ENCODE data around the gene GAS7. TPM values are rescaled to one million over a fixed set of nuclear protein-coding genes. Genes with fewer than 3 reads are reported as not detected.

Gene GAS7
- total and polyA plus RNA-seq, 10 of the 15 experiments (the other 5 are each of a cell fraction or from before 2014, with no cell fraction given) = 2.3 to 53.4 (median 24.0) TPM

DNA sequence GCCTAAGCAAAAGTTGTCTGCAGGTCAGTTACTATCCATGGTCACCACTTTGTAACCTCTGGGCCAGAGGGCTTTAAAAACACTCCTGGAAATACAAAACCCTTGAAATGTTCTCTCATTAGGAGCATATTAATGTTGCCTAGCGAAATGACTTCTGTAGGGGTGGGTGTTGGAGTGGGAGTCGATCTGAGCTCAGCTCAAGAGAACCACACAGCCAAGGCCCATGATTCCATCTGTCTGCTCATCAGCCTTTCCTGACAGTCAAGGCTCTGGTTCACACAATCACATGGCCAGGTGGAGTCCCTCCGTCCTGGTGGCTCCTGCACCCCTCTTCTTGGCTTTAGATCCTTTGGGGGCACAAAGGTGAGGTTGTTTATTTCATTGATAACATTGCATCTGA lies 320.1 kb downstream of the GAS7 start:
- Histone ChIP-seq H3K4me1 (ENCODE audit: control insufficient read depth, insufficient read depth, low read length) (no peaks in the 10 kb centered on the region), H2AFZ (ENCODE audit: control insufficient read depth, low read depth, low read length) (no peak overlapping the region), H3K27me3 (replicated peaks in 1 of 2; ENCODE audit: control insufficient read depth in 2 of 2, insufficient read depth in 2 of 2, low read length in 1 of 2) (peaks cover 0 to 1% of the 10 kb centered on the region in 2 experiments; a peak in 1 of 4 replicates), H3K9me3 (replicated peaks; ENCODE audit: control insufficient read depth, insufficient read depth, low read length) (peaks cover 1% of the 10 kb centered on the region; the same call in 1 of the 3 replicates), H4K20me1 (ENCODE audit: control insufficient read depth, insufficient read depth) (no peaks in the 10 kb centered on the region), H3K27ac (ENCODE audit: control insufficient read depth, insufficient read depth) (no peak overlapping the region), H3K4me2 (ENCODE audit: control insufficient read depth, insufficient read depth) (no peak overlapping the region), H3K79me2 (ENCODE audit: control insufficient read depth, insufficient read depth, low read length) (no peaks in the 10 kb centered on the region), H3K9ac (ENCODE audit: control insufficient read depth, insufficient read depth, low read length) (no peak overlapping the region), H3K4me3 (no peak overlapping the region), H3K36me3 (ENCODE audit: control insufficient read depth in 2 of 2, insufficient read depth in 2 of 2, low read length in 1 of 2) (no peaks in the 10 kb centered on the region)
- FAIRE-seq (no peak), ATAC-seq (no peak), DNase-seq (ENCODE audit: low read depth, low spot score) (no peak)
- no TSS peak for BruUV-seq (replicated peaks)
- CTCF ChIA-PET = no interaction called here
- TF ChIP-seq, protein P1, sequence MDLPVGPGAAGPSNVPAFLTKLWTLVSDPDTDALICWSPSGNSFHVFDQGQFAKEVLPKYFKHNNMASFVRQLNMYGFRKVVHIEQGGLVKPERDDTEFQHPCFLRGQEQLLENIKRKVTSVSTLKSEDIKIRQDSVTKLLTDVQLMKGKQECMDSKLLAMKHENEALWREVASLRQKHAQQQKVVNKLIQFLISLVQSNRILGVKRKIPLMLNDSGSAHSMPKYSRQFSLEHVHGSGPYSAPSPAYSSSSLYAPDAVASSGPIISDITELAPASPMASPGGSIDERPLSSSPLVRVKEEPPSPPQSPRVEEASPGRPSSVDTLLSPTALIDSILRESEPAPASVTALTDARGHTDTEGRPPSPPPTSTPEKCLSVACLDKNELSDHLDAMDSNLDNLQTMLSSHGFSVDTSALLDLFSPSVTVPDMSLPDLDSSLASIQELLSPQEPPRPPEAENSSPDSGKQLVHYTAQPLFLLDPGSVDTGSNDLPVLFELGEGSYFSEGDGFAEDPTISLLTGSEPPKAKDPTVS (IDR thresholded peaks at IDR 0.05; ENCODE audit: low read depth, low read length) = no peak
- TF ChIP-seq BHLHE40 (IDR thresholded peaks at IDR 0.05; ENCODE audit: borderline replicate concordance in 1 of 2, low read depth in 2 of 2, low read length in 1 of 2) (no peak), SMAD5 (IDR thresholded peaks at IDR 0.05; ENCODE audit: low read depth) (no peak), RCOR1 (conservative IDR thresholded peaks at IDR 0.05; ENCODE audit: low read depth, low read length) (no peak), KDM1A (IDR thresholded peaks at IDR 0.05; ENCODE audit: borderline replicate concordance) (no peak), ESRRA (IDR thresholded peaks at IDR 0.05; ENCODE audit: low read length) (no peak), RAD51 (IDR thresholded peaks at IDR 0.05) (no peak), PML (IDR thresholded peaks at IDR 0.05; ENCODE audit: low read length) (no peak), EP300 (IDR thresholded peaks at IDR 0.05; ENCODE audit: borderline replicate concordance in 1 of 2, control insufficient read depth in 1 of 2, low read depth in 2 of 2, low read length in 2 of 2) (no peak), CBX5 (IDR thresholded peaks at IDR 0.05; ENCODE audit: low read depth) (no peak), RB1 (IDR thresholded peaks at IDR 0.05; ENCODE audit: borderline replicate concordance) (no peak), CHD1 (IDR thresholded peaks at IDR 0.05; ENCODE audit: low read depth, low read length) (no peak), ZNF274 (IDR thresholded peaks at IDR 0.05; ENCODE audit: insufficient read depth, insufficient read length) (no peak), TCF3 (IDR thresholded peaks at IDR 0.05; ENCODE audit: borderline replicate concordance, insufficient read depth, low read depth, low read length) (no peak), NRF1 (conservative IDR thresholded peaks at IDR 0.05; ENCODE audit: low read depth, low read length) (no peak)
- TF ChIP-seq, protein P2, sequence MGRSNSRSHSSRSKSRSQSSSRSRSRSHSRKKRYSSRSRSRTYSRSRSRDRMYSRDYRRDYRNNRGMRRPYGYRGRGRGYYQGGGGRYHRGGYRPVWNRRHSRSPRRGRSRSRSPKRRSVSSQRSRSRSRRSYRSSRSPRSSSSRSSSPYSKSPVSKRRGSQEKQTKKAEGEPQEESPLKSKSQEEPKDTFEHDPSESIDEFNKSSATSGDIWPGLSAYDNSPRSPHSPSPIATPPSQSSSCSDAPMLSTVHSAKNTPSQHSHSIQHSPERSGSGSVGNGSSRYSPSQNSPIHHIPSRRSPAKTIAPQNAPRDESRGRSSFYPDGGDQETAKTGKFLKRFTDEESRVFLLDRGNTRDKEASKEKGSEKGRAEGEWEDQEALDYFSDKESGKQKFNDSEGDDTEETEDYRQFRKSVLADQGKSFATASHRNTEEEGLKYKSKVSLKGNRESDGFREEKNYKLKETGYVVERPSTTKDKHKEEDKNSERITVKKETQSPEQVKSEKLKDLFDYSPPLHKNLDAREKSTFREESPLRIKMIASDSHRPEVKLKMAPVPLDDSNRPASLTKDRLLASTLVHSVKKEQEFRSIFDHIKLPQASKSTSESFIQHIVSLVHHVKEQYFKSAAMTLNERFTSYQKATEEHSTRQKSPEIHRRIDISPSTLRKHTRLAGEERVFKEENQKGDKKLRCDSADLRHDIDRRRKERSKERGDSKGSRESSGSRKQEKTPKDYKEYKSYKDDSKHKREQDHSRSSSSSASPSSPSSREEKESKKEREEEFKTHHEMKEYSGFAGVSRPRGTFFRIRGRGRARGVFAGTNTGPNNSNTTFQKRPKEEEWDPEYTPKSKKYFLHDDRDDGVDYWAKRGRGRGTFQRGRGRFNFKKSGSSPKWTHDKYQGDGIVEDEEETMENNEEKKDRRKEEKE (IDR thresholded peaks at IDR 0.05) = no peak
- TF ChIP-seq, protein P3, sequence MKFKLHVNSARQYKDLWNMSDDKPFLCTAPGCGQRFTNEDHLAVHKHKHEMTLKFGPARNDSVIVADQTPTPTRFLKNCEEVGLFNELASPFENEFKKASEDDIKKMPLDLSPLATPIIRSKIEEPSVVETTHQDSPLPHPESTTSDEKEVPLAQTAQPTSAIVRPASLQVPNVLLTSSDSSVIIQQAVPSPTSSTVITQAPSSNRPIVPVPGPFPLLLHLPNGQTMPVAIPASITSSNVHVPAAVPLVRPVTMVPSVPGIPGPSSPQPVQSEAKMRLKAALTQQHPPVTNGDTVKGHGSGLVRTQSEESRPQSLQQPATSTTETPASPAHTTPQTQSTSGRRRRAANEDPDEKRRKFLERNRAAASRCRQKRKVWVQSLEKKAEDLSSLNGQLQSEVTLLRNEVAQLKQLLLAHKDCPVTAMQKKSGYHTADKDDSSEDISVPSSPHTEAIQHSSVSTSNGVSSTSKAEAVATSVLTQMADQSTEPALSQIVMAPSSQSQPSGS (IDR thresholded peaks at IDR 0.05; ENCODE audit: low read length) = no peak
- TF ChIP-seq, protein P4, sequence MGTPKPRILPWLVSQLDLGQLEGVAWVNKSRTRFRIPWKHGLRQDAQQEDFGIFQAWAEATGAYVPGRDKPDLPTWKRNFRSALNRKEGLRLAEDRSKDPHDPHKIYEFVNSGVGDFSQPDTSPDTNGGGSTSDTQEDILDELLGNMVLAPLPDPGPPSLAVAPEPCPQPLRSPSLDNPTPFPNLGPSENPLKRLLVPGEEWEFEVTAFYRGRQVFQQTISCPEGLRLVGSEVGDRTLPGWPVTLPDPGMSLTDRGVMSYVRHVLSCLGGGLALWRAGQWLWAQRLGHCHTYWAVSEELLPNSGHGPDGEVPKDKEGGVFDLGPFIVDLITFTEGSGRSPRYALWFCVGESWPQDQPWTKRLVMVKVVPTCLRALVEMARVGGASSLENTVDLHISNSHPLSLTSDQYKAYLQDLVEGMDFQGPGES (IDR thresholded peaks at IDR 0.05) = no peak
- SMC1A ChIA-PET (ENCODE audit: uncharacterized antibody, unreplicated experiment) = no interaction called here
- POLR2A ChIA-PET = no interaction called here
- RAD21 ChIA-PET (ENCODE audit: unreplicated experiment) = no interaction called here
- in situ Hi-C loops (cut with MboI) = no loop called here
- intact Hi-C loops (cut with micrococcal nuclease; ENCODE audit: unreplicated experiment) = no loop called here
- WGBS (ENCODE audit: insufficient coverage, insufficient replicate concordance, low lambda C conversion rate, missing lambda C conversion rate) = 3% methylated on average over 3 of the region's 3 CpGs
